HG02759 (cell line): ENCODE results near the gene TXNRD1.
"Not testable (repeated sequence)": the region's sequence is repeated elsewhere in the genome, so short reads cannot be mapped to it uniquely, and the experiment has no call there.

Experiments
- ATAC-seq: cut with Tn5 transposase; IDR thresholded peaks from one replicate; pipeline ENCODE4 v1.9.1; 2021; ENCODE audit warnings: mild to moderate bottlenecking, moderate library complexity; ENCODE audit not compliant: unreplicated experiment

The TXNRD1 gene

GRCh38 chr12:104360983-104361707, 145.6 kb downstream of the TXNRD1 start:
- no peak for ATAC-seq

DNA sequence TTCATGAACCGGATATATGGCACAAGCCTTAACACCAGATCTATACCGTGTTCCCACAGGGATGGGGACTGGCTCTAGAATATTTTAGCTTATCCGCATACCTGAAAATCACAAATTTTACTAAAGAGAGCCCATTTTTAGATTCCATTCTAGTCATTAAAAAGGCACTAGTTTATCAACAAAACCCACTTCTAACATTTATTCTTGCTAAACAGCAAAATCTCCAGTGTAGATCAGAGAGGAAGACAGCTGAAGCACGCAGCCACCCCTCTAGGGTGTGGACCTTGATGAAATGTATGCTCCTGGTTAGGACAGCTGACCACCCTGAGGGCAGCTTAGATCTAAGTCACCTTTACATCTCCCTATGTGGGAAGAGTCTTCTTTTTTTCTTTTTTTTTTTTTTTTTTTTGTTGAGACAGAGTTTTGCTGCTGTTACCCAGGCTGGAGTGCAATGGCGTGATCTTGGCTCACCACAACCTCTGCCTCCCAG, 150.4 kb downstream of the TXNRD1 start:
- no peak for ATAC-seq

DNA sequence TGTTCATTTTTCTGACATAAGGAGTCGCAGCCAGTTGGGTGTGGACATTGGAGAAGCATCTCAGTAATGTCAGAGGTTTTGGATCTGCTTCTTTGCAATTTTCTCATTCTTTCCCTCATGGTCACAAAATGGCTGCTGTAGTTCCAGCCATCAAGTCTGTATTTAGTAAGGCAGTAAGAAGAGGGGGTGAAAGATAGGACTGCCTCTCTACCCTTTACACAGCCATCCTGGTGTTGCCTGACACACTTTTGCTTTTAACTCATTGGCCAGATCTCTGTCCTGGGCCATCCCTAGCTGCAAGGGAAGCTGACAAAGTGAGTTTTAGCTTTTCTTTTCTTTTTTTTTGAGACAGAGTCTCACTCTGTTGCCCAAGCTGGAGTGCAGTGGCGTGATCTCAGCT, 154.1 kb downstream of the TXNRD1 start:
- ATAC-seq, result no peak

- no peak for ATAC-seq
These were observed 155.7 kb downstream of the TXNRD1 start for GRCh38 chr12:104371043-104371870.

- no peak for ATAC-seq
These were observed 156.6 kb downstream of the TXNRD1 start for GRCh38 chr12:104372061-104372720.

GRCh38 chr12:104372721-104373335, 157.2 kb downstream of the TXNRD1 start:
- no peak for ATAC-seq

GRCh38 chr12:104374071-104374470, 158.5 kb downstream of the TXNRD1 start:
- no peak for ATAC-seq

GRCh38 chr12:104374806-104375205, 159.2 kb downstream of the TXNRD1 start:
- no peak for ATAC-seq

GRCh38 chr12:104375775-104376174, 160.2 kb downstream of the TXNRD1 start:
- no peak for ATAC-seq

DNA sequence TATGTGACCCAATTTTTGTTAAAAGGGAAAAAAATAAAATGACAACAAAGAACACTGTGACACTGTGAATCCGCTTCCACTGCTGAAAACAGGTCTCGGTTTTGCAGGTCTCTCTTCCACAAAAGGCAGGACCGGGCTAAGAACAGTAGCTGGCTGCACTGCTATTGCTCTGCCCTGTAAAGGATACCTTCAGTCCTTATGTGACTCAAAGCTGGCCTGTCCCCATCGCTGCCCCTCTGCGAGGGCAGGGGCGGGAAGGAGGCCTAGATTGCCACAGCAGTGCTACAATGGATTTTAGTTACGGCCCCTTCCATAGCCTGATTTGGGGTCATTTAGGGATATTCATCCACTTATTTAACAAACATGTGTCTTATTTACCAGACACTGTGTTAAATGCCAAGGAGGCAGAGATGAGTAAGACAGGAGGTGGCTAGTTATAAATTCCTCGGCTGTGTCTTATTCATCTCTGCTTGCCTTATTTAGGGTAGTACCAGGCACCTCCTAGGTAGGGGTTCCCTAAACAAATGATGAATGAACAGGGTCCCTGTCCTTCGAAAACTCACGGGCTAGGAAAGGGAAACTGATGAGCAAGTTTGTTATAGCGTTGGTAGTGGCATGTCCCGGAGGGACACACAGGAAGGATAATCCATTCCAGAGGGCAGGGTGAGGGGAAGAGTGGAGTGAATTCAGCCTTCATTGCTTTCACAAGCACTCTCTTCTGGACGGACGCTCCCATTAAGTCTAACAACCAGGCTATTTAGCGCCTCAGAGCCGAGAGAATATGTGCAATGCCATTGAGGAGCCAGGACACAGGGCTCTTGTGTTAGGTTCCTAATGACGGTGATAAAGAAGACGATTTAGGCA, 161.3 kb downstream of the TXNRD1 start:
- no peak for ATAC-seq

- no peak for ATAC-seq
These were observed 161.9 kb downstream of the TXNRD1 start for GRCh38 chr12:104377514-104377812.

DNA sequence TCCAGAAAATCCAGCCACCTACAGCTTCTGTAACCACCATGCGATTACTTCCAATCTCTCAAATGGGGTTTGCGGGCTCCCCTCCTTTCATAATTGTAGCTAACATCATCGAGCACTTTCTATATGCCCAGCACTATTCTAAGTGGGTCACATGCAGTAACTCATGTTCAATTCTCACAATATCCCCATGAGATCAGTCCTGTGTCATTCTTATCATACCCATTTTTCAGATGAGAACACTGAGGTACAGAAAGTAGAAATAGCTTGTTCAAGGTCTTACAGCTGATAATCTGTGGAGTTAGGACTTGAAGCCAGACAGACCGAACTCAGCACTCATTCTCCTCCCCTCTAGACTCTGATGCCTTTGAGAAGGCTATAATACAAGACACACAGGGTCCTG, 162.8 kb downstream of the TXNRD1 start:
- no peak for ATAC-seq

DNA sequence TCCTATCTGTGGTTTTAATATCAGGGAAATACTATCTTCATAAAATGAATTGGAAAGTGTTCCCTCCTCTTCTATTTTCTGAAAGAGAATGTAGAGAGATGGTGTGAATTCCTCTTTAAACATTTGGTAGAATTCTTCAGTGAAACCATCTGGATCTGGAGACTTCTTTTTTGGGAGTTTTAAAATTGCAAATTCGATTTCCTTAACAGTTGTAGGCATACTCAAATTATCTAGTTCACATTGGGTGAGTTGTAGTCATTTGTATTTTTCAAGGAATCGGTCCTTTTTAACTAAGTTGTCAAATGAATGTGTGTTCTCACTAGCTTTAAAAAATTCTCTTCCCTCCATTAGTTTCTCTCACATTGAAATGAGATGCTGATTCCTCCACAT, 165.8 kb downstream of the TXNRD1 start:
- ATAC-seq, result no peak

GRCh38 chr12:104381731-104382480, 166.3 kb downstream of the TXNRD1 start:
- ATAC-seq, result peak; percentile 79

- ATAC-seq, result no peak
These were observed 168.7 kb downstream of the TXNRD1 start for GRCh38 chr12:104384141-104384880.

- no peak for ATAC-seq
These were observed 169.9 kb downstream of the TXNRD1 start for GRCh38 chr12:104385510-104385909.

DNA sequence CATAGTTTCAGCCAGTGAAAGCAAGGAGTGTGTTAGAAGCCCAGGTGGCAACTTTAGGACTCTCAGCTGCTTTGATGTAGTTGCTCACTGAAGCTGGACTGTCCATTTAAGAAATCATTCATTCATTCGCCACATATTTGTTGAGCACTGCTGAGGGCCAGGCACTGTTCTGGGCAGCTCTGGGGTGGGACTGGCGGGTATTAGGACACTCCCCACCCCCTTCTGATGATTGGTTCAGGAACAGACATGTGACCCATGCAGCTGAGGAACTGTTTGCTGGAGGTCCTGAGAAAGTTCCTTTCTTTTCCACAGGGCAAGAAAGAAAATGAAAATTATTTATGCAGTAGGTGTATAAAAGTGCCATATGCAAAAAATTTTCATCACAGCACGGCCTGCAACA, 170.9 kb downstream of the TXNRD1 start:
- no peak for ATAC-seq

DNA sequence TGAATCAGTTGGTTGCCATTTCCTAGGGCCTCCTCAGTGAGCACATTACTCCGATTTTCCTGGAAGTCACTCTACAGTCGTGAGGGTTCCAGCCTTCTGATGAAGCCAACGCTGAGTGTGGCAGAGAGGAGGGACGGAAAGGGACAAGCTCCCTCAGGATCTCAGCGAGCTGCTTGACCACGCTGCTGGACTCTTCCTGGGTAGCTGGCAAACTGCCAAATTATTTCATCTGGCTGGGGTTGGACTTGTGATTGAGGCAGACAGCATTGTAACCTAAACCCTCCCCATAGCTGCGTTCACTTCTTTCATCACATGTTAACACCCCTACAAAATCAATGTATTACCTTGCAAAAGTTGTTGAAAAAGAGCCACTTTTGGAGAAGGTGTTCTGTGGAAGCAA, 171.6 kb downstream of the TXNRD1 start:
- ATAC-seq, result no peak

GRCh38 chr12:104394086-104394485, 178.5 kb downstream of the TXNRD1 start:
- not testable (repeated sequence) for ATAC-seq
